PFSK-1 (cell line): ENCODE measurements around the gene EVC2.

Source experiments
- POLR2AphosphoS5 ChIP-seq: IDR thresholded peaks from 2 replicates; pipeline ENCODE4 v1.6.1; 2012; ENCODE audit warnings: low read depth, mild to moderate bottlenecking, control low read depth, low read length, moderate library complexity
- REST ChIP-seq, 2 experiments: IDR thresholded peaks; 2 replicates each; pipeline versions ENCODE4 v1.6.1 to v1.8.0; 2011 to 2012; ENCODE audit warnings: low read depth in 2 of 2, low read length in 2 of 2, control low read depth in 1 of 2, inconsistent platforms in 1 of 2, mild to moderate bottlenecking in 1 of 2, moderate library complexity in 1 of 2; ENCODE audit not compliant: insufficient read depth in 1 of 2
- SIN3A ChIP-seq: IDR thresholded peaks from 2 replicates; pipeline ENCODE4 v1.6.1; 2012; ENCODE audit warnings: mild to moderate bottlenecking, low read length, moderate library complexity, borderline replicate concordance; ENCODE audit not compliant: insufficient read depth
- TAF1 ChIP-seq: IDR thresholded peaks from 2 replicates; pipeline ENCODE4 v1.6.1; 2012; ENCODE audit warnings: low read length, control low read depth, borderline replicate concordance; ENCODE audit not compliant: insufficient read depth

DNA sequence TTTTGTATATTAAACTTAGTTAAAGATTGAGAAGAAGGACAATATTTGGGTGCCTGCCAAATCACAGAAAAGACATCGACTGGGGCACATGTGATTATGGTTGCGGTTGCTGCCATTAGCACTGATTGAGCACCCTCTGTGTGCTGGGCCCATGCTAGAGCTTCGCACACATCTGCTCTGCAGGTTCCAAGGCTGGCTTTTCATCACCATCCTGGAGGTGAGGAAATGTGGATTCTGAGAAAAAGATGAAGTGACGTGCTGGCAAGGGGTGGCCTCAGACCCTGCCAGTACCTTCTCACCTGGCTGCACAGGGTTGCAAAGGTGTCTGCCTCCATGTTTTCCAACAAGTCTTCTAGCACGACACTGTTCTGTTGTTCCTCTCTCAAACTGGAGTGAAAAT is 134.0 kb downstream of the EVC2 start:
- TF ChIP-seq SIN3A (no peak), TAF1 (no peak), POLR2AphosphoS5 (no peak), REST (IDR thresholded peaks at IDR 0.05; ENCODE audit: insufficient read depth in 1 of 2, low read depth in 2 of 2, low read length in 2 of 2) (no peak)
